ENCODE data around the gene SLC18A3. TPM values are rescaled to one million over a fixed set of nuclear protein-coding genes. Genes with fewer than 3 reads are reported as not detected.

The SLC18A3 gene
- total and polyA plus RNA-seq, 2 experiments from 2014 or later: 0.16 TPM; not detected in 1

GRCh38 chr10:49651917-49652316 is 41.8 kb downstream of the SLC18A3 start:
- H3K4me1 Mint-ChIP-seq: peaks cover 16% of the 10 kb centered on the region
- no peak for ATAC-seq
- no peak overlapping the region for H2AFZ ChIP-seq
- no peak overlapping the region for H3K4me3 ChIP-seq
- no peak overlapping the region for H3K4me2 ChIP-seq
- H3K9me3 Mint-ChIP-seq: no peaks in the 10 kb centered on the region
- H3K27ac ChIP-seq (ENCODE audit: low read depth): no peak overlapping the region
- no peak for DNase-seq (ENCODE audit: low spot score)
- H4K20me1 ChIP-seq (replicated peaks; ENCODE audit: insufficient read depth): no peaks in the 10 kb centered on the region
- H3K79me2 ChIP-seq (replicated peaks; ENCODE audit: insufficient read depth): no peaks in the 10 kb centered on the region
- no peaks in the 10 kb centered on the region for H3K27me3 ChIP-seq (ENCODE audit: insufficient read depth)
- H3K36me3 Mint-ChIP-seq (ENCODE audit: low read depth): no peaks in the 10 kb centered on the region
- H3K9me2 ChIP-seq (ENCODE audit: insufficient read depth): no peaks in the 10 kb centered on the region
- H3K36me3 ChIP-seq (ENCODE audit: insufficient read depth): no peaks in the 10 kb centered on the region
- H3F3A ChIP-seq (replicated peaks; ENCODE audit: low read depth): no peaks in the 10 kb centered on the region
- H3K27ac Mint-ChIP-seq: no peak overlapping the region
- peaks cover 12% of the 10 kb centered on the region for H3K27me3 Mint-ChIP-seq (ENCODE audit: insufficient read depth, low read depth, poor library complexity)
- no peak overlapping the region for H3K4me3 Mint-ChIP-seq
- H3K4me1 ChIP-seq (ENCODE audit: insufficient read depth): peaks cover 5% of the 10 kb centered on the region; the same call in 1 of the 2 replicates
- no peak for TF ChIP-seq REST (IDR thresholded peaks at IDR 0.05; ENCODE audit: unreplicated experiment)
- TF ChIP-seq NANOG (IDR thresholded peaks at IDR 0.05; ENCODE audit: borderline replicate concordance): no peak
- no peak for TF ChIP-seq STAT1 (IDR thresholded peaks at IDR 0.05; ENCODE audit: unreplicated experiment)
- no peak for TF ChIP-seq ZNF114 (CRISPR knock-in tag; IDR thresholded peaks at IDR 0.05)
- TF ChIP-seq CREB1 (CRISPR knock-in tag; IDR thresholded peaks at IDR 0.05; ENCODE audit: low read depth): no peak
- TF ChIP-seq ETS1 (IDR thresholded peaks at IDR 0.05): no peak
- no peak for TF ChIP-seq CTCF (conservative IDR thresholded peaks at IDR 0.05; ENCODE audit: low read depth in 2 of 2)
- no peak for TF ChIP-seq JUNB (IDR thresholded peaks at IDR 0.05; ENCODE audit: unreplicated experiment)
- TF ChIP-seq EZH2 (IDR thresholded peaks at IDR 0.05; ENCODE audit: low read depth, unreplicated experiment): no peak
- no peak for TF ChIP-seq ZNF462 (CRISPR knock-in tag; IDR thresholded peaks at IDR 0.05)

All from GM23338 (cell line).